OCI-LY1 (cell line): ENCODE data around the gene JPH3.

Experiments
- CTCF ChIP-seq: fragments of 200-600 bp; sonication (generic), shearing (Covaris generic); IDR thresholded peaks from 2 replicates; pipeline ENCODE4 v1.5.1; 2017; ENCODE audit warnings: mild to moderate bottlenecking, antibody characterized with exemption, low read length, moderate library complexity, mixed read lengths
- EZH2 ChIP-seq: fragments of 200-600 bp; sonication (generic), shearing (Covaris generic); IDR thresholded peaks from 2 replicates; pipeline ENCODE4 v1.8.0; 2017; ENCODE audit warnings: borderline replicate concordance, mixed run types, mild to moderate bottlenecking, antibody characterized with exemption, low read length, moderate library complexity, mixed read lengths

DNA sequence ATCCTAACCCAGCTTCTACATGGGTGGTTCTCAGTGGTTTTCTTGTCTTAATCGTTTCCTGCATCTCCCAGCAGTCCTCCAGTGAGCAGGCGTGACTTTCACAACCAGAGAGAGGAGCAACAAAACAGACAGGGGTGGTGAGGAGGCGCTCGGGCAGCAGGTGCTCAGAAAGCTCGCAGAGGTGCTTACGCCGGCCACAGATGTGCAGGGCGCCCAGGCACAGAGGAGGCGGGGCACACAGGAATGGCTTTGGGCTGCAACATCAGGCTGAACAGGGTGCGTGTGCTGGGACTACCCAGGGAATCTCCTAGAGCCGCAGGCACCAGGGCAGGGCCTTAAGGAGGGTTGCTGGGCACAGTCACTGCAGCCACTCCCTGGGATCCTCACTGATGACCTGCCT lies 130.9 kb downstream of the JPH3 start:
- TF ChIP-seq CTCF (no peak), EZH2 (no peak)
